IMR-90 (cell line): Measurements from ENCODE around the gene C19orf53. TPM values are rescaled to one million over a fixed set of nuclear protein-coding genes. Genes with fewer than 3 reads are reported as not detected.

Experiments
- microRNA-seq, 2 experiments: library from miRNA; stranded (forward) in 1 of 2; unstranded in 1 of 2; fragments of 10-50 nt in 1 of 2; fragments of <30 nt in 1 of 2; gene quantifications in 1 of 2; microRNA quantifications in 1 of 2; one replicate each; pipeline versions ENCODE3 to v1.1.0; 2013 to 2020; ENCODE audit not compliant: insufficient read depth in 1 of 2, insufficient read length in 1 of 2, unreplicated experiment in 1 of 2
- polyA plus RNA-seq, 3 experiments: library from polyadenylated mRNA; depleted of rRNA; stranded (reverse); fragments of >200 nt; gene quantifications; 2 replicates each; pipeline ENCODE4 v1.2.3, GENCODE V29; 2012; ENCODE audit warnings: low replicate concordance in 1 of 3
- small RNA-seq, 5 experiments: library from RNA; depleted of rRNA; stranded (forward); fragments of <200 nt; gene quantifications; one replicate each; pipeline ENCODE3, GENCODE V24; 2012
- total RNA-seq: library from RNA; depleted of rRNA; stranded (reverse); fragments of >200 nt; gene quantifications from 2 replicates; pipeline ENCODE4 v1.2.3, GENCODE V29; 2012; rRNA removed

C19orf53 gene
- total and polyA plus RNA-seq, 2 of the 4 experiments (the other 2 are of a cell fraction) = 61.3 to 290 TPM

Small RNAs within 50 kb of the gene (microRNA-seq; reads per million reads assigned to microRNA genes)
- not detected for gene RN7SL619P (ENCODE audit: insufficient read depth, insufficient read length)

Small RNAs within 50 kb of the gene (small RNA-seq; reads per million reads assigned to genes)
- gene RN7SL619P = 0 reads per million in 5 experiments

Other genes starting within 250 kb of the C19orf53 start
- gene MRI1, start 9.9 kb upstream of the C19orf53 start, total RNA-seq = 26.7 and 28.9 TPM in 2 replicates
- gene MRI1, start 9.9 kb upstream of the C19orf53 start, polyA plus RNA-seq (2012; rRNA removed) = 37.6 and 45.5 TPM in 2 replicates
- gene ZSWIM4, start 21.0 kb downstream of the C19orf53 start, total RNA-seq = 1.9 and 2.2 TPM in 2 replicates
- 6.2 and 7.6 TPM in 2 replicates for gene ZSWIM4, start 21.0 kb downstream of the C19orf53 start, polyA plus RNA-seq (2012; rRNA removed)
- gene NANOS3, start 102.7 kb downstream of the C19orf53 start, total RNA-seq = not detected in 2 replicates
- gene NANOS3, start 102.7 kb downstream of the C19orf53 start, polyA plus RNA-seq (2012; rRNA removed) = 0.63 and 0.85 TPM in 2 replicates
- gene BRME1, start 131.7 kb downstream of the C19orf53 start, total RNA-seq = 0.18 and 0.28 TPM in 2 replicates
- gene BRME1, start 131.7 kb downstream of the C19orf53 start, polyA plus RNA-seq (2012; rRNA removed) = 0.38 and 0.56 TPM in 2 replicates
- gene CC2D1A, start 131.7 kb downstream of the C19orf53 start, total RNA-seq = 3.9 and 4.1 TPM in 2 replicates
- 12.4 and 14.7 TPM in 2 replicates for gene CC2D1A, start 131.7 kb downstream of the C19orf53 start, polyA plus RNA-seq (2012; rRNA removed)
- gene PODNL1, start 164.0 kb downstream of the C19orf53 start, total RNA-seq = under 0.01 TPM in 2 replicates
- gene PODNL1, start 164.0 kb downstream of the C19orf53 start, polyA plus RNA-seq (2012; rRNA removed) = 2.3 and 2.4 TPM in 2 replicates
- 6.8 and 7.5 TPM in 2 replicates for gene DCAF15, start 178.1 kb downstream of the C19orf53 start, total RNA-seq
- 31.0 and 31.9 TPM in 2 replicates for gene DCAF15, start 178.1 kb downstream of the C19orf53 start, polyA plus RNA-seq (2012; rRNA removed)
- gene RFX1, start 231.9 kb downstream of the C19orf53 start, total RNA-seq = 0.36 and 0.83 TPM in 2 replicates
- gene RFX1, start 231.9 kb downstream of the C19orf53 start, polyA plus RNA-seq (2012; rRNA removed) = 3.1 TPM in 2 replicates